GM23338 (cell line): ENCODE measurements around the gene NXN. TPM values are rescaled to one million over a fixed set of nuclear protein-coding genes. Genes with fewer than 3 reads are reported as not detected.

Experiments used
- ATAC-seq: fragments of 200-7000 bp; cut with Tn5 transposase; 3 replicates; pipeline ENCODE4 v1.9.1; 2020
- DNase-seq: peaks from one replicate; pipeline ENCODE4 v3.0.0-alpha.2; 2015; ENCODE audit warnings: low spot score
- H2AFZ ChIP-seq: fragments of 200-600 bp; sonication (generic); 2 replicates; pipeline ENCODE4 v1.8.0; 2016; ENCODE audit warnings: antibody characterized with exemption, mild to moderate bottlenecking, moderate library complexity
- H3F3A ChIP-seq: fragments of 200-600 bp; sonication (generic); replicated peaks from 2 replicates; pipeline ENCODE4 v1.8.0; 2017; ENCODE audit warnings: antibody characterized with exemption, mixed run types, low read depth
- H3K27ac ChIP-seq: fragments of 200-600 bp; sonication (generic); 2 replicates; pipeline ENCODE4 v1.6.1; 2016; ENCODE audit warnings: low read depth
- H3K27me3 ChIP-seq: fragments of 200-600 bp; sonication (generic); 2 replicates; pipeline ENCODE4 v1.8.0; 2016; ENCODE audit warnings: mild to moderate bottlenecking, mixed run types, moderate library complexity; ENCODE audit not compliant: insufficient read depth
- H3K36me3 ChIP-seq: fragments of 200-600 bp; sonication (generic); 2 replicates; pipeline ENCODE4 v1.8.0; 2016; ENCODE audit warnings: mild to moderate bottlenecking; ENCODE audit not compliant: insufficient read depth
- H3K4me1 ChIP-seq: fragments of 200-600 bp; sonication (generic); 2 replicates; pipeline ENCODE4 v1.8.0; 2016; ENCODE audit warnings: mild to moderate bottlenecking, moderate library complexity; ENCODE audit not compliant: insufficient read depth
- H3K4me2 ChIP-seq: fragments of 200-600 bp; sonication (generic); 2 replicates; pipeline ENCODE4 v1.7.1; 2017; ENCODE audit warnings: mixed run types
- H3K4me3 ChIP-seq: fragments of 200-600 bp; sonication (generic); 2 replicates; pipeline ENCODE4 v1.6.1; 2016; ENCODE audit warnings: mixed run types
- H3K79me2 ChIP-seq: fragments of 200-600 bp; sonication (generic); replicated peaks from 2 replicates; pipeline ENCODE4 v1.8.0; 2017; ENCODE audit warnings: mild to moderate bottlenecking; ENCODE audit not compliant: insufficient read depth
- H3K9me2 ChIP-seq: fragments of 200-600 bp; sonication (generic); 2 replicates; pipeline ENCODE4 v1.8.0; 2017; ENCODE audit not compliant: insufficient read depth
- H4K20me1 ChIP-seq: fragments of 200-600 bp; sonication (generic); replicated peaks from 2 replicates; pipeline ENCODE4 v1.8.0; 2017; ENCODE audit warnings: mild to moderate bottlenecking; ENCODE audit not compliant: insufficient read depth
- H3K27ac Mint-ChIP-seq: 2 replicates; pipeline ENCODE4 v1.8.0; 2020; ENCODE audit warnings: inconsistent platforms, mild to moderate bottlenecking, moderate library complexity, mixed read lengths
- H3K27me3 Mint-ChIP-seq: 3 replicates; pipeline ENCODE4 v1.8.0; 2022; ENCODE audit warnings: low read depth, mild to moderate bottlenecking, moderate library complexity, mixed read lengths, inconsistent platforms; ENCODE audit not compliant: insufficient read depth, poor library complexity
- H3K36me3 Mint-ChIP-seq: 3 replicates; pipeline ENCODE4 v1.8.0; 2021; ENCODE audit warnings: low read depth, mild to moderate bottlenecking, inconsistent platforms, moderate library complexity, mixed read lengths
- H3K4me1 Mint-ChIP-seq: 3 replicates; pipeline ENCODE4 v1.8.0; 2020; ENCODE audit warnings: mild to moderate bottlenecking, inconsistent platforms, mixed read lengths
- H3K4me3 Mint-ChIP-seq: 3 replicates; pipeline ENCODE4 v1.8.0; 2021; ENCODE audit warnings: moderate library complexity, mild to moderate bottlenecking, inconsistent platforms, mixed read lengths
- H3K9me3 Mint-ChIP-seq: 3 replicates; pipeline ENCODE4 v1.8.0; 2020; ENCODE audit warnings: moderate library complexity, mild to moderate bottlenecking, inconsistent platforms, mixed read lengths
- CREB1 ChIP-seq: fragments of 250-450 bp; sonication (Bioruptor Pico); IDR thresholded peaks from 2 replicates; pipeline ENCODE4 v1.5.0; 2020; ENCODE audit warnings: low read depth, mild to moderate bottlenecking, moderate library complexity
- EZH2 ChIP-seq: fragments of 200-600 bp; sonication (generic); IDR thresholded peaks from one replicate; pipeline ENCODE4 v1.8.0; 2017; ENCODE audit warnings: antibody characterized with exemption, mild to moderate bottlenecking, low read depth; ENCODE audit not compliant: unreplicated experiment
- EZH2phosphoT487 ChIP-seq: fragments of 200-600 bp; sonication (generic); IDR thresholded peaks from one replicate; pipeline ENCODE4 v1.8.1; 2018; ENCODE audit warnings: antibody characterized with exemption; ENCODE audit not compliant: unreplicated experiment
- JUNB ChIP-seq: IDR thresholded peaks from one replicate; pipeline ENCODE4 v1.6.1; 2016; ENCODE audit warnings: antibody characterized with exemption; ENCODE audit not compliant: unreplicated experiment
- POLR2AphosphoS5 ChIP-seq: IDR thresholded peaks from 2 replicates; pipeline ENCODE4 v1.6.1; 2016; ENCODE audit warnings: antibody characterized with exemption, low read depth
- STAT1 ChIP-seq: IDR thresholded peaks from one replicate; pipeline ENCODE4 v1.6.1; 2016; ENCODE audit warnings: antibody characterized with exemption; ENCODE audit not compliant: unreplicated experiment
- ZNF462 ChIP-seq: fragments of 250-450 bp; sonication (Bioruptor Pico); IDR thresholded peaks from 2 replicates; pipeline ENCODE4 v1.5.0; 2020; ENCODE audit warnings: mild to moderate bottlenecking, moderate library complexity
- polyA plus RNA-seq: library from polyadenylated mRNA; unstranded; fragments of >200 nt; fragmentation: Nextera tagmentation; extraction: Ambion mirVana; gene quantifications from 2 replicates; pipeline ENCODE4 v1.2.1, GENCODE V29; 2016
- total RNA-seq: library from RNA; depleted of rRNA; stranded (reverse); fragments of >200 nt; shearing (Covaris generic); gene quantifications from 2 replicates; pipeline ENCODE4 v1.2.3, GENCODE V29; 2014
- TF ChIP-seq, protein P1 (sequence below), 2 experiments: fragments of 200-600 bp in 1 of 2; sonication (generic) in 1 of 2; conservative IDR thresholded peaks; 2 replicates each; pipeline versions ENCODE4 v1.5.1 to v1.6.1; 2016 to 2017; ENCODE audit warnings: antibody characterized with exemption in 2 of 2, low read depth in 2 of 2, mild to moderate bottlenecking in 2 of 2, moderate library complexity in 1 of 2

The NXN gene
- total and polyA plus RNA-seq, 2 experiments from 2014 or later = 31.8 to 105 TPM

DNA sequence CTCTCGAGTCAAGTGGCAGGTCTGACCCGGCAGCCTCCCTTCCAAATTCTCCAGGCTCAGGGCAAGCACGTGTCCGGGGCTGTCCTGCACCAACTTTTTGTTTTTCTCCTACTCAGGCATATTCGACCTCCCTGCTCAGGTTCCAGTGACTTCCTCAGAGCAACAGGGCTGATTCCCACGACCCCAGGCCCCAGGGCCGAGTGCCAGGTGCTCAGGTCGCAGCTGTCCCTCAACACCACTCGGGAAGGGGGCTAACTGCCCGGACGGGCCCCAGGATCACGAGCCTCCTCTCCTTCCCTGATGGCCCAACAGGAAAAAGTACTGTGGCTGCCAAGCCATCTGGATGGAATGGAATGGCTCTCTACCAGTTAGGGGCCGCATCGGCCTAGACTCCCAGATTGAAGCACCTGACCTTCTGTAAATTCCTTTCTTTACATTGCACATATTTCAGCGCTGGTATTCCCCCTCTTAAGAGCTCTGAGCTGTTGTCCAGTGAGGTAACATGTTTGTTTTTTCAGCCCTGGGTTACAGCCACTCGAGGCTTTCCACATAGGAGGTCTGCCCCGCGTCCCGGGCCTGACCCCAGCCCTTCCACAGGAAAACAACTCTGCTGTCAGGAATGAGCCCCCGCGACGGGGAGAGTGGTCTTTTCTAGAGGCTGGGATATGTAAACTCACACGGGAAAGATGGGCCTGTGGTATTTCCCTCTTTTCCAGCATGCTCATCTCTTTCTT, 25.0 kb downstream of the NXN start:
- no peak for ATAC-seq
- no peak overlapping the region for H2AFZ ChIP-seq
- Mint-ChIP-seq H3K36me3 (peaks cover 27% of the 10 kb centered on the region), H3K27ac (peak overlapping the region; percentile 78), H3K4me1 (peaks cover 43% of the 10 kb centered on the region), H3K4me3 (no peak overlapping the region; the same call in 2 of the 3 replicates), H3K9me3 (no peaks in the 10 kb centered on the region; the same call in 2 of the 3 replicates), H3K27me3 (peaks cover 26% of the 10 kb centered on the region)
- DNase-seq = peak; percentile 55
- TF ChIP-seq ZNF462 (CRISPR knock-in tag) = no peak
- no peak for TF ChIP-seq STAT1
- TF ChIP-seq POLR2AphosphoS5 = no peak
- TF ChIP-seq, protein P1, sequence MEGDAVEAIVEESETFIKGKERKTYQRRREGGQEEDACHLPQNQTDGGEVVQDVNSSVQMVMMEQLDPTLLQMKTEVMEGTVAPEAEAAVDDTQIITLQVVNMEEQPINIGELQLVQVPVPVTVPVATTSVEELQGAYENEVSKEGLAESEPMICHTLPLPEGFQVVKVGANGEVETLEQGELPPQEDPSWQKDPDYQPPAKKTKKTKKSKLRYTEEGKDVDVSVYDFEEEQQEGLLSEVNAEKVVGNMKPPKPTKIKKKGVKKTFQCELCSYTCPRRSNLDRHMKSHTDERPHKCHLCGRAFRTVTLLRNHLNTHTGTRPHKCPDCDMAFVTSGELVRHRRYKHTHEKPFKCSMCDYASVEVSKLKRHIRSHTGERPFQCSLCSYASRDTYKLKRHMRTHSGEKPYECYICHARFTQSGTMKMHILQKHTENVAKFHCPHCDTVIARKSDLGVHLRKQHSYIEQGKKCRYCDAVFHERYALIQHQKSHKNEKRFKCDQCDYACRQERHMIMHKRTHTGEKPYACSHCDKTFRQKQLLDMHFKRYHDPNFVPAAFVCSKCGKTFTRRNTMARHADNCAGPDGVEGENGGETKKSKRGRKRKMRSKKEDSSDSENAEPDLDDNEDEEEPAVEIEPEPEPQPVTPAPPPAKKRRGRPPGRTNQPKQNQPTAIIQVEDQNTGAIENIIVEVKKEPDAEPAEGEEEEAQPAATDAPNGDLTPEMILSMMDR (conservative IDR thresholded peaks at IDR 0.05; ENCODE audit: low read depth in 2 of 2) = no peak
- TF ChIP-seq CREB1 = no peak
- TF ChIP-seq EZH2 = no peak
- TF ChIP-seq EZH2phosphoT487 = no peak
- TF ChIP-seq JUNB = no peak
- H4K20me1 ChIP-seq = peaks cover 10% of the 10 kb centered on the region
- peaks cover 10% of the 10 kb centered on the region; the same call in 1 of the 2 replicates for H3F3A ChIP-seq
- peaks cover 73% of the 10 kb centered on the region for H3K79me2 ChIP-seq
- no peaks in the 10 kb centered on the region for H3K27me3 ChIP-seq
- H3K36me3 ChIP-seq = no peaks in the 10 kb centered on the region; the same call in 1 of the 2 replicates
- peak overlapping the region; percentile 83 for H3K27ac ChIP-seq
- no peak overlapping the region for H3K4me3 ChIP-seq
- no peak overlapping the region for H3K4me2 ChIP-seq
- H3K4me1 ChIP-seq = peaks cover 12% of the 10 kb centered on the region
- H3K9me2 ChIP-seq = no peaks in the 10 kb centered on the region
